ENCODE data around the gene GATA6.

Gene GATA6

GRCh38 chr18:22200611-22201225 lies 31.3 kb downstream of the GATA6 start:
- Histone ChIP-seq H3K36me3 (ENCODE audit: low read depth) (peaks cover 22% of the 10 kb centered on the region), H3K4me1 (ENCODE audit: insufficient read depth, poor library complexity, severe bottlenecking) (no peaks in the 10 kb centered on the region), H3K27me3 (ENCODE audit: insufficient read depth, poor library complexity, severe bottlenecking) (no peaks in the 10 kb centered on the region), H3K27ac (ENCODE audit: poor library complexity, severe bottlenecking) (no peak overlapping the region), H3K9me3 (ENCODE audit: severe bottlenecking) (no peaks in the 10 kb centered on the region), H3K4me3 (ENCODE audit: severe bottlenecking) (no peak overlapping the region)
- no peak for TF ChIP-seq CTCF (IDR thresholded peaks at IDR 0.05; ENCODE audit: poor library complexity, severe bottlenecking)
- no peak for DNase-seq (ENCODE audit: low spot score)
- ATAC-seq (ENCODE audit: low read depth), result no peak

- ATAC-seq (ENCODE audit: low read depth) (no peak), DNase-seq (ENCODE audit: low spot score) (no peak)
- peaks cover 22% of the 10 kb centered on the region for H3K36me3 ChIP-seq (ENCODE audit: low read depth)
- TF ChIP-seq CTCF (IDR thresholded peaks at IDR 0.05; ENCODE audit: poor library complexity, severe bottlenecking), result no peak
- H3K4me3 ChIP-seq (ENCODE audit: severe bottlenecking), result no peak overlapping the region
- no peaks in the 10 kb centered on the region for H3K27me3 ChIP-seq (ENCODE audit: insufficient read depth, poor library complexity, severe bottlenecking)
- H3K9me3 ChIP-seq (ENCODE audit: severe bottlenecking), result no peaks in the 10 kb centered on the region
- H3K27ac ChIP-seq (ENCODE audit: poor library complexity, severe bottlenecking), result no peak overlapping the region
- no peaks in the 10 kb centered on the region for H3K4me1 ChIP-seq (ENCODE audit: insufficient read depth, poor library complexity, severe bottlenecking)
Observed at GRCh38 chr18:22203035-22203434, 33.6 kb downstream of the GATA6 start.

GRCh38 chr18:22203536-22204213 lies 34.3 kb downstream of the GATA6 start:
- DNase-seq (ENCODE audit: low spot score) (no peak), ATAC-seq (ENCODE audit: low read depth) (no peak)
- Histone ChIP-seq H3K9me3 (ENCODE audit: severe bottlenecking) (no peaks in the 10 kb centered on the region), H3K36me3 (ENCODE audit: low read depth) (peaks cover 22% of the 10 kb centered on the region), H3K4me3 (ENCODE audit: severe bottlenecking) (no peak overlapping the region), H3K27me3 (ENCODE audit: insufficient read depth, poor library complexity, severe bottlenecking) (no peaks in the 10 kb centered on the region), H3K27ac (ENCODE audit: poor library complexity, severe bottlenecking) (no peak overlapping the region), H3K4me1 (ENCODE audit: insufficient read depth, poor library complexity, severe bottlenecking) (no peaks in the 10 kb centered on the region)
- TF ChIP-seq CTCF (IDR thresholded peaks at IDR 0.05; ENCODE audit: poor library complexity, severe bottlenecking), result no peak

GRCh38 chr18:22204214-22204536 lies 34.8 kb downstream of the GATA6 start:
- Histone ChIP-seq H3K27me3 (ENCODE audit: insufficient read depth, poor library complexity, severe bottlenecking) (no peaks in the 10 kb centered on the region), H3K36me3 (ENCODE audit: low read depth) (peaks cover 22% of the 10 kb centered on the region), H3K27ac (ENCODE audit: poor library complexity, severe bottlenecking) (no peak overlapping the region), H3K9me3 (ENCODE audit: severe bottlenecking) (no peaks in the 10 kb centered on the region), H3K4me1 (ENCODE audit: insufficient read depth, poor library complexity, severe bottlenecking) (no peaks in the 10 kb centered on the region), H3K4me3 (ENCODE audit: severe bottlenecking) (no peak overlapping the region)
- DNase-seq (ENCODE audit: low spot score) (no peak), ATAC-seq (ENCODE audit: low read depth) (no peak)
- TF ChIP-seq CTCF (IDR thresholded peaks at IDR 0.05; ENCODE audit: poor library complexity, severe bottlenecking), result no peak

- TF ChIP-seq CTCF (IDR thresholded peaks at IDR 0.05; ENCODE audit: poor library complexity, severe bottlenecking), result no peak
- peaks cover 22% of the 10 kb centered on the region for H3K36me3 ChIP-seq (ENCODE audit: low read depth)
- ATAC-seq (ENCODE audit: low read depth), result no peak
- H3K27ac ChIP-seq (ENCODE audit: poor library complexity, severe bottlenecking), result no peak overlapping the region
- no peak overlapping the region for H3K4me3 ChIP-seq (ENCODE audit: severe bottlenecking)
- no peaks in the 10 kb centered on the region for H3K27me3 ChIP-seq (ENCODE audit: insufficient read depth, poor library complexity, severe bottlenecking)
- H3K4me1 ChIP-seq (ENCODE audit: insufficient read depth, poor library complexity, severe bottlenecking), result no peaks in the 10 kb centered on the region
- no peak for DNase-seq (ENCODE audit: low spot score)
- H3K9me3 ChIP-seq (ENCODE audit: severe bottlenecking), result no peaks in the 10 kb centered on the region
Observed at GRCh38 chr18:22204996-22205395, 35.6 kb downstream of the GATA6 start.

All from RWPE2 (cell line).